Activated CD8-positive, alpha-beta memory T cell treated with anti-CD3 and anti-CD28 coated beads for 1 hour (primary cell): Measurements from ENCODE around the gene OSBPL10.

ENCODE experiments used
- DNase-seq, 2 donors: peaks; one replicate each; pipeline ENCODE4 v3.0.0-alpha.2; 2020; ENCODE audit warnings: low read depth in 1 of 2; ENCODE audit errors: extremely low read depth in 1 of 2

The OSBPL10 gene

GRCh38 chr3:31680072-31680870, 300.8 kb downstream of the OSBPL10 start:
- no peak for DNase-seq

GRCh38 chr3:31676556-31676955, 304.5 kb downstream of the OSBPL10 start:
- no peak for DNase-seq

GRCh38 chr3:31673950-31674349, 307.1 kb downstream of the OSBPL10 start:
- no peak for DNase-seq

- DNase-seq: no peak
Observed at GRCh38 chr3:31671976-31672375, 309.1 kb downstream of the OSBPL10 start.

GRCh38 chr3:31671451-31671850, 309.6 kb downstream of the OSBPL10 start:
- DNase-seq: no peak

- no peak for DNase-seq
Observed at GRCh38 chr3:31670722-31671121, 310.3 kb downstream of the OSBPL10 start.

GRCh38 chr3:31670136-31670535, 310.9 kb downstream of the OSBPL10 start:
- no peak for DNase-seq

GRCh38 chr3:31668242-31668641, 312.8 kb downstream of the OSBPL10 start:
- DNase-seq: no peak

GRCh38 chr3:31667582-31667981, 313.5 kb downstream of the OSBPL10 start:
- DNase-seq: no peak

- no peak for DNase-seq
Observed at GRCh38 chr3:31664031-31664430, 317.0 kb downstream of the OSBPL10 start.

- no peak for DNase-seq
Observed at GRCh38 chr3:31661993-31662670, 318.9 kb downstream of the OSBPL10 start.

- no peak for DNase-seq
Observed at GRCh38 chr3:31661286-31661685, 319.8 kb downstream of the OSBPL10 start.

GRCh38 chr3:31659246-31659645, 321.8 kb downstream of the OSBPL10 start:
- no peak for DNase-seq

GRCh38 chr3:31654998-31655397, 326.1 kb downstream of the OSBPL10 start:
- DNase-seq: no peak

- DNase-seq: no peak
Observed at GRCh38 chr3:31653464-31653863, 327.6 kb downstream of the OSBPL10 start.

GRCh38 chr3:31652296-31652695, 328.8 kb downstream of the OSBPL10 start:
- DNase-seq: no peak

GRCh38 chr3:31648286-31648968, 332.6 kb downstream of the OSBPL10 start:
- DNase-seq: no peak

- DNase-seq: no peak
Observed at GRCh38 chr3:31645256-31645655, 335.8 kb downstream of the OSBPL10 start.

GRCh38 chr3:31639828-31640227, 341.2 kb downstream of the OSBPL10 start:
- no peak for DNase-seq

- no peak for DNase-seq
Observed at GRCh38 chr3:31636694-31637442, 344.2 kb downstream of the OSBPL10 start.

GRCh38 chr3:31636049-31636448, 345.0 kb downstream of the OSBPL10 start:
- no peak for DNase-seq
